Activated CD4-positive, alpha-beta T cell treated with anti-CD3 and anti-CD28 coated beads, Interleukin-2, amount 50 U/mL, for 48 hours (primary cell): ENCODE data around the gene PTTG1IP2.
"Not testable (repeated sequence)": the region's sequence is repeated elsewhere in the genome, so short reads cannot be mapped to it uniquely, and the experiment has no call there.

Source experiments
- DNase-seq, 2 experiments: peaks; one replicate each; pipeline ENCODE4 v3.0.0-alpha.2; 2020

PTTG1IP2 gene

DNA sequence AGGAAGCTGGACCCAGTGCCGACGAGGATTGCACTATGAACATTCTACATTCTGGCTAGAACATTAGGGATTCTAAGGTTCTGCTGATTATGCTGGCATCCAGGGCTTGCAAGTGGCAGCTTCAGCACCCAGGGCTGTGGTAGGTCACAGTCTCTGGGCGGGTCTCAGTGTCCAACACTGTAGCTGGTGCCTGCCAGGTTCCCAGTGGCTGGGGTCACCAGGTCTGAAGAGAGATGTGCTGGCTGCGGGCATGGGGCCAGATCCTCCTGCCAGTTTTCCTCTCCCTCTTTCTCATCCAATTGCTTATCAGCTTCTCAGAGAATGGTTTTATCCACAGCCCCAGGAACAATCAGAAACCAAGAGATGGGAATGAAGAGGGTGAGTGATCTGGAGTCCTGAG is at the start of gene PTTG1IP2:
TSS of gene PTTG1IP2 (plus strand) at position 86 of the 400 bp plus-strand sequence. CDS start at position 234, 148 bp downstream.
- no peak for DNase-seq

DNA sequence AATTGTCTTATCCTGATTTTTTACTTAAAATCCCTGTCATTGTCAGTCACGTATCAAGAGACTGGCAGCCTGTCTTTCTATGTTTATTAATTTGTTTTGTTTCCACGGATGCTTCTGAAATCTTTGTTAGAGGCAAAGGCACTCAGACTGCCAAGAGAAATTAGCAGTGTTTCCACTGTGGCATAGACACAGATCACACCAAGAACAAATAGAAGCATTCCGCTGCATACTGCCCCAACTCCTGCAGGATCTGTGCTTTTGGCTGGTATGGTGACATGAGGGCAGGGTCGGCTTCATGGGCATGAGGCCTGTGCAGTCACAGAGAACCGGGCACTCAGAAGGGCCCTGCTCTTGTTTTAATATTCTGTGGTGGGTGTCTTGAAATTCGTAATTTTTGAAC is 47.8 kb upstream of the PTTG1IP2 start:
- no peak for DNase-seq

- DNase-seq, result no peak
These were observed 44.7 kb upstream of the PTTG1IP2 start for GRCh38 chr7:90424720-90425119.

DNA sequence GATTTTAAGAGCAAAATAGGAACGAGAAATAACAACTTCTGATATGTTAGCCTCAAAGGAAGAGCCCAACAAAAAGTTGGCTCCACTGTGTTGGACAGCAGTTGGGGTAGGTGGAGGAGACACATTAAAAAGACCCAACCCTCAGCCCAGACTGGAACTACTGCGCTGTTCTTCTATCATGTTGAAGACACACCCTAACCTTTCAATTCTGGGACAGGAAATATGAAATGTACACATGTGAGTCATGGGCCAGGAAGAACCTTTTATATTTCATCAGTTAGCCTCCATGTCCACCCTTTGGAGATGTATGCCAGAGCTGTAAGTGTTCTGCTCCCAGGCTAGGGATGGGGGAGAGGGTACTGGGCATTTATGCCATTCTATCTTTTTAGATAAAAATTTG is 44.1 kb upstream of the PTTG1IP2 start:
- no peak for DNase-seq

GRCh38 chr7:90430614-90431460 is 38.6 kb upstream of the PTTG1IP2 start:
- no peak for DNase-seq

DNA sequence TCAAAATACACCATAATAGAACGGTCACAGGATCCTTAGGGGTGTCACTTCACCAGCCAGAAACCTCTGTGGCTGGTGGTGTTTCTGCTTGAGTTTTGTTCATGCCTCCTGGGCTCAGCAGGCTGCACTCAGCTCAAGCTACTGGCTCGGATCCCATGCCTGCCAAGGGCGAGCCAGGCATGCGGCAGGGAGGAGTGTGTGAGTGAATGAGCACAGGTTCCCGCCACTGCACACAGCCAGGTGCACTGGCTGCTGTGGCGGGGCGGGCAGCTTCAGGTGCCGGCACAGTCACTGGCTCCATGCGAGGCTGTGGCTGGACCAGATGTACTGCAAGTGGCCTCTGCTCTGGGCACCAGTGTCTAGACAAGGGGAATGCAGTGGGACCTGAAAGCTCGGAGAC is 36.7 kb upstream of the PTTG1IP2 start:
- no peak for DNase-seq

- DNase-seq, result no peak
These were observed 36.2 kb upstream of the PTTG1IP2 start for GRCh38 chr7:90433221-90433620.

- DNase-seq, result no peak
These were observed 23.8 kb upstream of the PTTG1IP2 start for GRCh38 chr7:90445633-90446032.

DNA sequence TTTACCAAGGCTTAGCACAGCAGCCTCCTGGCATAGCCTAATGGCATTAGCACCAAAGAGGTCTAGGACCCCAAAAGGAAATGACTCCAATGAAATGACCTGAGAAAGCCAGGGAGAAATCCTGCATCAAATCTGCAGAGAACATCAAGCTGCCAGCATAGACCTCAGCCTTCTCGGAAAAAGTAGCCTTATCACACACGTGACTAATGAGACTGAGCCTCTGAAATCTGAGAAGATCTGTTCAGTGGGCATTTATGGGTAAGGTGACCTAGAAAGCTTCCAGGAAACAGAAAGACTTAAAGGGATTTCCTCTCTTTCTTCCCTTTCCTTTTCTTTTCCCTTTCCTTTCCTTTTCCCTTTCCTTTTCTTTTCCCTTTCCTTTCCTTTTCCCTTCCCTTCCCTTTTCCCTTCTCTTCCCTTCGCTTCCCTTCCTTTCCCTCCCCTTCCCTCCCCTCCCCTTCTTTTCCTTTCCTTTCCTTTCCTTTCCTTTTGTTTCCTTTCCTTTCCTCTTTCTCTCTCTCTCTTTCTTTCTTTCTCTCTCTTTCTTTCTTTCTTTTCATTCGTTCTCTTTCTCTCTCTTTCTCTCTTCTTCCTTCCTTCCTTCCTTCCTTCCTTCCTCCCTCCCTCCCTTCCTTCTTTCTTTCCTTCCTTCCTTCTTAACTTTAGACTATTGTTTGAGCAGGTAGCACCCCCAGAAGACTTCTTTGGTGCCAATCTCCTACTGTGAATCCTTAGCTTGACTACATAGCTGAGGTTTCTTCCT is 23.1 kb upstream of the PTTG1IP2 start:
- no peak for DNase-seq

DNA sequence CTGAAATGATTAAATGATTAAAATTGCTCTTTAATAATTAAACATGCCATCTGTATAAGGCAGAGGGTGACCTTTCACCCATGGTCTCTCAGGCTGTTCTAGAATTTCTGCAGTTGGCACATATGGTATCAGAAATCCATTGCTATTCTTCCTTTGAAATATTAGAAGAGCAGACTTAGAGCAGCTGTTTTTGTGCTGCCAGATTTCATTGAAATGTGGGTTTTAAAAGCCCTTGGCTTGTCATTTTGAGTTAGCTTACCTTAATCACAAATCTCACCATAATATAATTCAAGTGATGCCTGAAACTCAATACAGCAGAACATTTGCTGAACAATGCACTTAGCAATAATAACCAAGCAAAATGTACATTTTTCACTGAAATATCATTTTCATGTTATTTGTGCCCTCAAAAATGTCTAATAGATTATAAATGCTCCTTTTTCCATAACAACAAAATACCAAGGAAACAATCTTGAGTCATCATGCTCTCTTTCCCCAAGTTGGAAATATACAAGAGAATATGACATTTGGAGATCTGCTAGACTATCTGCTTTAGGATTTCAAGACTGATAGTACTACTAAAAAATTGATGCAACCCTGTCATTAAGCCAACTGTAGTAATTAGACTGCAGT is 16.1 kb upstream of the PTTG1IP2 start:
- no peak for DNase-seq

DNA sequence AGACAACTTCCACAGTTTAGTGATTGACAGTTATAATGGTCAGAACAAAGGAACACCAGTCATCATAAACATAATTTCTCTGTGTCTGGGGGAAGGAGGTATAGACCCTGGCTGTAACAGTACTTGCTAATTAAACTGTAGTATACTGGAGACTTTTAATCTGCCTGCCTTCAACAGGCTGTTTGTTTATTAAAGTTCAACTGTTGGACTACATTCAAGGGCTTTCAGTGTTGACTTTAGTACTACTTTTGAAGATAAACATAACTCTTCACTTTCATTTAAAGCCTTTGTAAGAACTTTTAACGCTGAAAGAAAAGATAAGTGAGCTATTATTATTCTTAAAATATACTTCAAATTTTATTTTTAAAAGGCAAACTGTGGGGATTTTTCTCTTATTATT is 15.5 kb upstream of the PTTG1IP2 start:
- no peak for DNase-seq

DNA sequence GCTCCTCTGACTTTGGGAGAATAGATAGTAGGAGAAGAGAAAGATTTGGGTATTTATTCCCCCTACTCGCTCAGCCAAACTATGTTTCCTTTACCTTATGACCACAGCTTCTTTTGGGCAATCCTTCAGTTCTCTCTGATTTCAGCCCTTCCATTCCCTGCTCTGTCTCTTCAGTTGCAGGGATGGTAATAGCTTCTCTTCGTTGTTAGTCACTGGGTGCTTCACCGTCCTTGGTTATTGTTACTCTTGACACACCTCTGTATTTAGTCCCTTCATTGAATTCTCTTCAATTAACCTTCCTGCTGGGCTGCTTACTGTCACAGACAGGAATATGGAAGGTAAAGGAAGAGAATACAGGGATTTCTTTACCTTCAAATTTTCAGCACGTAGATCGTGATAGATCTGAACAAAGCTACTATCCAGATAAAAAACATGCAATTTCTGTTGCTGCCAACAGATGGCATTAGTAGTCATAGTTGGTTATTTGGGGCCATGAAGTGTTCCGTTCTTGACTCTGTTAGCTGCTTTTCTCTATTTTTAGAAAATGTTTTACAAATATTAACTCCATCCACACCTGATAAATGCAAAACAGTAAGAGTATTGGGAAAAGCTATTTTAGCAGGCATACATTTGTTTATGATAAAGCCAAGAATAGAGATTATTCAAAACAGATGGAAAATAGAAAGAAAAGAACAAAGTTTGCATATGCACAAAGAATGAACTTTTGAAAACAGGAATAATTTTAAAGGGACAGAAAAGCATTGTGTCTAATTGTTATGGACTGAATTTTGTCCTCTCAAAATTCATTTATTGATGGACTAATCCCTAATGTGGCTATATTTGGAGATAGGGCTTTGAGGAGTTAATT is 14.0 kb upstream of the PTTG1IP2 start:
- DNase-seq, result no peak

GRCh38 chr7:90458104-90458503 is 11.3 kb upstream of the PTTG1IP2 start:
- no peak for DNase-seq

DNA sequence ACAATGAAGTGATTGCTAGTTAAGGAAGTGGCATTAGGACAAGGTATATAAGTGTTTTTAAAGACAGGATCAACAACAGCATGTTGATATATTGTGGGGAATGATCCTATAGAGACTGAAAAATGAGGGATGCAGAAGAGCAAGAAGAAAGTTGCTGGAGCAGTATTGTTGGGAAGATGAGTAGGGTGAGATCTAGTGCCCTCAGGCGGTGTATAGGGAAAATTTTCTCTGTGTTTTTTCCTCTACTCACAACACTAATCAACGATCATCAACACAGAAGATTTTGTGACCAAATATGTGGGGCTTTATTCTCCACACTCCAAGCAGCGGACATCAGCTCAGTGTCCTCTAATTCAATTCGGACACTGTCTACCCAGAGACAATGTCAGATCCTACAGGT is 9.6 kb upstream of the PTTG1IP2 start:
- DNase-seq, result no peak

GRCh38 chr7:90461219-90461618 is 8.2 kb upstream of the PTTG1IP2 start:
- no peak for DNase-seq

DNA sequence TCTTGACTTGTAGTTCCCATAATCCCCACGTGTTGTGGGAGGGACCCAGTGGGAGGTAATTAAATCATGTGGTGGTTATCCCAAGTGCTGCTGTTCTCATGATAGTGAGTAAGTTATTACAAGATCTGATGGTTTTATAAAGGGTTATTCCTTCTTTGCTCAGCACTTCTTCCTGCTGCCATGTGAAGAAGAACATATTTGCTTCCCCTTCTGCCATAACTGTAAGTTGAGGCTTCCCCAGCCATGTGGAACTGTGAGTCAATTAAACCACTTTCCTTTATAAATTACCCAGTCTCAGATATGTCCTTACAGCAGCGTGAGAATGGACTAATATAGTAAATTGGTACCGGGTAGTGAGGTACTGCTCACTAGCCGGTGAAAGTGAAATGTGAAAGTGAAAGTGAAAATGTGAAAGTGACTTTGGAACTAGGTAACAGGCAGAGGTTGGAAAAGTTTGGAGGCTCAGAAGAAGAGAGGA is 6.2 kb upstream of the PTTG1IP2 start:
- DNase-seq, result not testable (repeated sequence)

DNA sequence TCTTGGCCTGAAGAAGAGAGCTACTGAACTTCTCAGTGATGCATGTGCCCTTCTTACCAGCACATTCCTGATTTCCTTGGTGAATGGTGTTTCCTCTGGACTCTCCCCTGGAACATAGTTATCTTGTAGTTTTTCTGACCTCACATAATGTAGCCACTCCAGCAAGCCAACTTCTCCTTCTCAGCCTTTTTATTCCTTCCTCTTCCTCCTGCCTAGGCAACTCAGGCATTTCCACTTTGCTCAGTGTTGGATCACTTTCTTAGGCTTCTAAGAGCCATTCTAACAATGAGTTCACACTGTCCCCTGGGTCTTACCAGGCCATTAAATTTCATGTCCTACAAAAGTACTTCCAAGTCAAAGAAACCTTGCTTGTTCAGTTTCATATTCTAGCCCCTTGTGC is 3.6 kb upstream of the PTTG1IP2 start:
- DNase-seq, result no peak

DNA sequence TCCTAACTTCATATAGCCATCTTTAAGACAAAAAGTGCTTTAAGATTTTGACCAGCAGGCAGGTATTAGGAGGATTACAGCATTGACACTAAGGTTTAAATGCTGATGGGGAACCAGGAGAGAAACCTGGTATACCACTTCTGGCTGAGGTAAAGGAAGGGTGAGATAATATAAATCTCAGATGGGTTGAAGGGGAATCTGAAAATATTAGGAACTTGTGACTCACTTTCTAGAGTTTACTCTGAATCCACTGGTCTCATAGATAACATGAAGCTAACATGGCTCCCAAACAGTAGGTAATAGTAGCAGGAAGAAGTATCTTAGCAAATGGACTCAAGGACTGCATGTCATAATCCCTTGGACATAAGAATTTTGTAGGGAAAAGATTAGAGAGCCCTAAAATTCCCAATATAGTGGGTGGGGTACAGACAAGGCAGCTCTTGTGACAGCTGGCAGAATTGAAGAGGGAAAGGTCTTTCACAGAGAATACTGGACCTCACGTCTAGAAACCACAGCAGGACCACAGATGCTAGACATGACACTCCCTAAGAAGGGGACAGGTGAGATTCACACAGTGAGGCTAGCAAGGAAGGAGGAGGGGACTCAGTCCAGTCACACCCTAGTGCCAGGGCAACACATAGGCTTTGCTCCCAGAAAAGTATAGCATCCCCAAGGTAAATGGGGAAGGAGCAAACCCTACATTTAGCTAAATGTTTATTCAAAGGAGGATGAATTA is 3.5 kb downstream of the PTTG1IP2 start:
- no peak for DNase-seq

DNA sequence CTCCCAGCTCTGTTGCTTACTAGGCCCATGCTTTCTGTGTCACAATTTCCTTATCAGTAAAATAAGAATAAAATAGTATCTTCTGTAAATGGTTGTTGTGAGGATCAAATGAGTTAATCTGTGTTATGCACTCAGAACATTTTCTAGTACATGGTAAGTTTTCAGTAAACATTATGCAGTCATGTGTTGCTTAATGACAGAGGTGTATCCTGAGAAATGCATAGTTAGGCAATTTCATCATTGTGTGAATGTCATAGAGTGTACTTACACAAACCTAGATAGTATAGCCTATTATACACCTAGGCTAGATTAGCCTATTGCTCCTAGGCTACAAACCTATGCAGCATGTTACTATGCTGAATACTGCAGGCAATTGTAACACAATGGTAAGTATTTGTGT is 4.4 kb downstream of the PTTG1IP2 start:
- no peak for DNase-seq

- DNase-seq, result no peak
These were observed 5.1 kb downstream of the PTTG1IP2 start for GRCh38 chr7:90474284-90475210.

- DNase-seq, result no peak
These were observed 13.8 kb downstream of the PTTG1IP2 start for GRCh38 chr7:90483251-90483650.
